Adrenal gland (tissue), 5 donors: ENCODE data around the gene MYO5B.

Experiments
- CTCF ChIP-seq, 6 experiments: fragments of 450-650 bp in 4 of 6; fragments of 200-600 bp in 2 of 6; sonication (generic) in 1 of 6; IDR thresholded peaks; 1 replicate in 5 of 6; 2 replicates in 1 of 6; pipeline versions ENCODE4 v1.5.1 to v1.8.0; 2016 to 2021; ENCODE audit warnings: antibody characterized with exemption in 6 of 6, mild to moderate bottlenecking in 2 of 6, moderate library complexity in 1 of 6
- POLR2A ChIP-seq, 2 donors: fragments of 450-650 bp; IDR thresholded peaks; one replicate each; pipeline ENCODE4 v1.6.1; 2017; ENCODE audit warnings: antibody characterized with exemption in 2 of 2, mild to moderate bottlenecking in 2 of 2, moderate library complexity in 1 of 2
- donor health status: DM: no; HTN: no; CAD: no.

- TF ChIP-seq CTCF (IDR thresholded peaks at IDR 0.05) (no peak), POLR2A (IDR thresholded peaks at IDR 0.05) (no peak)
These were observed 233.7 kb downstream of the MYO5B start for GRCh38 chr18:49961271-49961670.
